HepG2 (cell line): Measurements from ENCODE around the gene HSPA6. TPM values are rescaled to one million over a fixed set of nuclear protein-coding genes. Genes with fewer than 3 reads are reported as not detected.

Experiments used
- SAFB2 ChIP-seq: sonication (generic); formaldehyde crosslinking; IDR thresholded peaks from 2 replicates; pipeline ENCODE4 v1.5.1; 2020; ENCODE audit warnings: missing genetic modification reagents, low read depth, mild to moderate bottlenecking, borderline replicate concordance
- polyA plus RNA-seq, 8 experiments: library from polyadenylated mRNA; depleted of rRNA in 3 of 8; stranded (reverse) in 7 of 8; unstranded in 1 of 8; fragments of >200 nt; fragmentation: Illumina TruSeq in 4 of 8; extraction: Trizol in 4 of 8; gene quantifications; 2 replicates each; pipeline versions ENCODE4 v1.2.1 to v1.2.3, GENCODE V29; 2011 to 2016; ENCODE audit warnings: low read depth in 4 of 8, missing spikeins in 1 of 8, mixed read lengths in 1 of 8; ENCODE audit not compliant: insufficient read depth in 1 of 8
- total RNA-seq, 5 experiments: library from RNA; depleted of rRNA; stranded (reverse); fragments of >200 nt; fragmentation: Illumina TruSeq; extraction: Trizol; gene quantifications; 2 replicates each; pipeline ENCODE4 v1.2.3, GENCODE V29; 2016; ENCODE audit warnings: low read depth in 1 of 5
- TF ChIP-seq, protein P1 (sequence below), 2 experiments: fragments of 450-650 bp in 1 of 2; sonication (generic) in 1 of 2; formaldehyde crosslinking in 1 of 2; IDR thresholded peaks; 2 replicates each; pipeline versions ENCODE4 v1.6.1 to v1.8.0; 2016 to 2022; ENCODE audit warnings: antibody characterized with exemption in 1 of 2, mild to moderate bottlenecking in 1 of 2, missing genetic modification reagents in 1 of 2
- TF ChIP-seq, protein P2 (sequence below): sonication (generic); formaldehyde crosslinking; conservative IDR thresholded peaks from 2 replicates; pipeline ENCODE4 v1.4.0; 2020; ENCODE audit warnings: missing genetic modification reagents

HSPA6 gene
- total and polyA plus RNA-seq, 2 of the 13 experiments (the other 11 are each of a cell fraction or from before 2014, with no cell fraction given), result 0.07 TPM; not detected in 1

DNA sequence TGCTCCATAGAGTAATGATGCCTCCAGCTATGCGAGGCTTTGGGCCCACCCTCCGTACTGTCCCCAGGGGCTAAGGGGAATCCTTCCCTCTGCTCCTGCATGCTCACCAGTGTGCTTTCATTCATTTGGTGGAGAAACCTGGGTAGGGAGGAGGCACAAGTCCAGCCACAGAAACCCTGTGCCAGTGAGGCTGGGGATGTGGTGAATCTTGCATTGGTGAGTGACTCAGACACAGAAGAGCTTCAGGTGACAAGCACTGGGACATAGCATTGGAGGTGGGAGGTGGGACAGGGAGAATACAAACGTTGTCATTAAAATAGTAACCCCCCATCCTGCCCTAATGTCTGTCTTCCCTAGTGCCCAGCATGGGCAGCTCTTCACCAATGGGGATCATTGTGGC is 13.9 kb upstream of the HSPA6 start (continued):
- TF ChIP-seq, protein P1, sequence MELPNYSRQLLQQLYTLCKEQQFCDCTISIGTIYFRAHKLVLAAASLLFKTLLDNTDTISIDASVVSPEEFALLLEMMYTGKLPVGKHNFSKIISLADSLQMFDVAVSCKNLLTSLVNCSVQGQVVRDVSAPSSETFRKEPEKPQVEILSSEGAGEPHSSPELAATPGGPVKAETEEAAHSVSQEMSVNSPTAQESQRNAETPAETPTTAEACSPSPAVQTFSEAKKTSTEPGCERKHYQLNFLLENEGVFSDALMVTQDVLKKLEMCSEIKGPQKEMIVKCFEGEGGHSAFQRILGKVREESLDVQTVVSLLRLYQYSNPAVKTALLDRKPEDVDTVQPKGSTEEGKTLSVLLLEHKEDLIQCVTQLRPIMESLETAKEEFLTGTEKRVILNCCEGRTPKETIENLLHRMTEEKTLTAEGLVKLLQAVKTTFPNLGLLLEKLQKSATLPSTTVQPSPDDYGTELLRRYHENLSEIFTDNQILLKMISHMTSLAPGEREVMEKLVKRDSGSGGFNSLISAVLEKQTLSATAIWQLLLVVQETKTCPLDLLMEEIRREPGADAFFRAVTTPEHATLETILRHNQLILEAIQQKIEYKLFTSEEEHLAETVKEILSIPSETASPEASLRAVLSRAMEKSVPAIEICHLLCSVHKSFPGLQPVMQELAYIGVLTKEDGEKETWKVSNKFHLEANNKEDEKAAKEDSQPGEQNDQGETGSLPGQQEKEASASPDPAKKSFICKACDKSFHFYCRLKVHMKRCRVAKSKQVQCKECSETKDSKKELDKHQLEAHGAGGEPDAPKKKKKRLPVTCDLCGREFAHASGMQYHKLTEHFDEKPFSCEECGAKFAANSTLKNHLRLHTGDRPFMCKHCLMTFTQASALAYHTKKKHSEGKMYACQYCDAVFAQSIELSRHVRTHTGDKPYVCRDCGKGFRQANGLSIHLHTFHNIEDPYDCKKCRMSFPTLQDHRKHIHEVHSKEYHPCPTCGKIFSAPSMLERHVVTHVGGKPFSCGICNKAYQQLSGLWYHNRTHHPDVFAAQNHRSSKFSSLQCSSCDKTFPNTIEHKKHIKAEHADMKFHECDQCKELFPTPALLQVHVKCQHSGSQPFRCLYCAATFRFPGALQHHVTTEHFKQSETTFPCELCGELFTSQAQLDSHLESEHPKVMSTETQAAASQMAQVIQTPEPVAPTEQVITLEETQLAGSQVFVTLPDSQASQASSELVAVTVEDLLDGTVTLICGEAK (IDR thresholded peaks at IDR 0.05), result no peak
- TF ChIP-seq, protein P1 (CRISPR knock-in tag; IDR thresholded peaks at IDR 0.05), result no peak
- TF ChIP-seq, protein P2, sequence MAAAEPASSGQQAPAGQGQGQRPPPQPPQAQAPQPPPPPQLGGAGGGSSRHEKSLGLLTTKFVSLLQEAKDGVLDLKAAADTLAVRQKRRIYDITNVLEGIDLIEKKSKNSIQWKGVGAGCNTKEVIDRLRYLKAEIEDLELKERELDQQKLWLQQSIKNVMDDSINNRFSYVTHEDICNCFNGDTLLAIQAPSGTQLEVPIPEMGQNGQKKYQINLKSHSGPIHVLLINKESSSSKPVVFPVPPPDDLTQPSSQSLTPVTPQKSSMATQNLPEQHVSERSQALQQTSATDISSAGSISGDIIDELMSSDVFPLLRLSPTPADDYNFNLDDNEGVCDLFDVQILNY, result no peak
- TF ChIP-seq SAFB2 (CRISPR knock-in tag), result no peak
